ENCODE data around the gene IL1RAPL1. TPM values are rescaled to one million over a fixed set of nuclear protein-coding genes. Genes with fewer than 3 reads are reported as not detected.
A peak's percentile ranks its signal among the peaks of the same experiment; 100 is the strongest.

The IL1RAPL1 gene
- polyA plus RNA-seq, 1 of the 3 experiments (the other 2 are of a cell fraction): 2.8 TPM

GRCh38 chrX:29690061-29690460 lies 1102.8 kb downstream of the IL1RAPL1 start:
- peak; percentile 7; the same call in 1 of the 2 replicates for TF ChIP-seq PBX3 (IDR thresholded peaks at IDR 0.05)
- TF ChIP-seq GATA2 (CRISPR knock-in tag; IDR thresholded peaks at IDR 0.05): no peak
- no peak overlapping the region for H3K4me2 ChIP-seq
- no peak for DNase-seq
- H3K36me3 ChIP-seq (replicated peaks in 1 of 2; ENCODE audit: control insufficient read depth in 1 of 2, insufficient read depth in 2 of 2, low read length in 1 of 2): no peaks in the 10 kb centered on the region
- no peaks in the 10 kb centered on the region for H3K9me2 ChIP-seq
- no peaks in the 10 kb centered on the region for H4K20me1 ChIP-seq (ENCODE audit: insufficient read depth)
- H3K79me2 ChIP-seq (ENCODE audit: insufficient read depth): no peaks in the 10 kb centered on the region; the same call in 1 of the 2 replicates
- H3K9me3 ChIP-seq: no peaks in the 10 kb centered on the region
- H3K27me3 ChIP-seq (ENCODE audit: insufficient read depth): no peaks in the 10 kb centered on the region
- no peak overlapping the region; the same call in 1 of the 2 replicates for H3K9ac ChIP-seq
- peak overlapping the region; percentile 42; the same call in 1 of the 2 replicates for H2AFZ ChIP-seq (ENCODE audit: low read depth)
- no peak overlapping the region for H3K4me3 ChIP-seq (ENCODE audit: low read depth in 2 of 2, low read length in 1 of 2)
- ChIA-PET POLR2A (no interaction called here), CTCF (no interaction called here)
- peaks cover 26% of the 10 kb centered on the region for H3F3A ChIP-seq (replicated peaks; ENCODE audit: insufficient read depth)
- H3K27ac ChIP-seq (ENCODE audit: low read depth in 2 of 2, low read length in 1 of 2): peak overlapping the region; percentile 28 to 53; a peak in 3 of 4 replicates
- H3K4me1 ChIP-seq (ENCODE audit: control insufficient read depth in 1 of 2, insufficient read depth in 2 of 2, low read depth in 1 of 2, low read length in 1 of 2): peaks cover 0 to 10% of the 10 kb centered on the region in 2 experiments; a peak in 2 of 4 replicates
- 33% methylated on average over 3 of the region's 3 CpGs for WGBS (ENCODE audit: low lambda C conversion rate)

- H3K79me2 ChIP-seq (ENCODE audit: insufficient read depth): no peaks in the 10 kb centered on the region
- no peaks in the 10 kb centered on the region for H3K9me2 ChIP-seq
- ChIA-PET CTCF (no interaction called here), POLR2A (no interaction called here)
- H3K36me3 ChIP-seq (replicated peaks in 1 of 2; ENCODE audit: control insufficient read depth in 1 of 2, insufficient read depth in 2 of 2, low read length in 1 of 2): no peaks in the 10 kb centered on the region
- no peak overlapping the region for H3K4me2 ChIP-seq
- 33% methylated on average over 3 of the region's 3 CpGs for WGBS (ENCODE audit: low lambda C conversion rate)
- TF ChIP-seq CTCF (IDR thresholded peaks at IDR 0.05) (no peak), MEF2A (IDR thresholded peaks at IDR 0.05; ENCODE audit: borderline replicate concordance, low read depth) (no peak), NFIC (IDR thresholded peaks at IDR 0.05; ENCODE audit: borderline replicate concordance) (no peak), PBX3 (IDR thresholded peaks at IDR 0.05) (no peak), EZH2phosphoT487 (IDR thresholded peaks at IDR 0.05; ENCODE audit: borderline replicate concordance, low read depth) (no peak), RAD21 (IDR thresholded peaks at IDR 0.05; ENCODE audit: low read length) (no peak), USF2 (IDR thresholded peaks at IDR 0.05; ENCODE audit: borderline replicate concordance, low read depth, low read length) (no peak), FOSL2 (IDR thresholded peaks at IDR 0.05; ENCODE audit: borderline replicate concordance, low read depth) (no peak), JUND (IDR thresholded peaks at IDR 0.05) (no peak), RCOR1 (IDR thresholded peaks at IDR 0.05; ENCODE audit: low read length) (no peak), GATA2 (CRISPR knock-in tag; IDR thresholded peaks at IDR 0.05) (no peak), FOXM1 (IDR thresholded peaks at IDR 0.05; ENCODE audit: low read depth) (no peak), USF1 (IDR thresholded peaks at IDR 0.05; ENCODE audit: borderline replicate concordance, low read depth) (no peak), MXI1 (IDR thresholded peaks at IDR 0.05; ENCODE audit: low read depth, low read length) (no peak), GABPA (IDR thresholded peaks at IDR 0.05; ENCODE audit: low read depth) (no peak)
- H3F3A ChIP-seq (replicated peaks; ENCODE audit: insufficient read depth): peaks cover 26% of the 10 kb centered on the region
- no peak overlapping the region for H2AFZ ChIP-seq (ENCODE audit: low read depth)
- no peaks in the 10 kb centered on the region for H3K9me3 ChIP-seq
- DNase-seq: no peak
- H3K9ac ChIP-seq: no peak overlapping the region
- no peak overlapping the region for H3K4me3 ChIP-seq (ENCODE audit: low read depth in 2 of 2, low read length in 1 of 2)
- peaks cover 0 to 10% of the 10 kb centered on the region in 2 experiments; a peak in 2 of 4 replicates for H3K4me1 ChIP-seq (ENCODE audit: control insufficient read depth in 1 of 2, insufficient read depth in 2 of 2, low read depth in 1 of 2, low read length in 1 of 2)
- H4K20me1 ChIP-seq (ENCODE audit: insufficient read depth): no peaks in the 10 kb centered on the region
- H3K27me3 ChIP-seq (ENCODE audit: insufficient read depth): no peaks in the 10 kb centered on the region
- H3K27ac ChIP-seq (ENCODE audit: low read depth in 2 of 2, low read length in 1 of 2): no peak overlapping the region
These were observed 1103.8 kb downstream of the IL1RAPL1 start for GRCh38 chrX:29691044-29691443.

Data from SK-N-SH (cell line).